Head of caudate nucleus (tissue), 42 donors: ENCODE data around the gene HNRNPF.
"Not testable (repeated sequence)": the region's sequence is repeated elsewhere in the genome, so short reads cannot be mapped to it uniquely, and the experiment has no call there.

Experiments used
- DNase-seq, 42 donors: peaks; one replicate each; pipeline versions ENCODE4 v3.0.0 to v3.0.0-alpha.2; 2020 to 2021; ENCODE audit warnings: mixed read lengths in 7 of 42
- intact Hi-C: fragments of 100-400 bp; cut with DNase I; formaldehyde crosslinking; loops from one replicate; pipeline ENCODE4 v1.15.0; 2022

HNRNPF gene

DNA sequence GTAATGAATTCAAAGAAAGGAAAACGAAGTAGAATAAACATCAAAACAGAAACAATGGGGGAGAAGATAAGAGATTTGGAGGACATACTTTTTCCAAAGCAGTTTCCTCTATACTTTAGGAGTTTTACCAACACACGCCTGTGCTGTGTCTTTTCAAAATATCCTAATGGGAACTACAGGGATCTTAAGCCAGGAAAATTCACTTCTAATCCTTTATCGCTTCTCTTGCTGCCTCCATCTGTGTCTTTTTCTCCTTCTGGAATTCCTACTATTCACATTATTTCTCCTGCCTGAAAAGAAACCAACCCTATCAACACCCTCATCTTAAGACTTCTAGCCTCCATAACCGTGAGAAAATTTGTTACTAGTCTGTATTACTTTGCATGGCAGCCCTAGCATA lies 6.8 kb downstream of the HNRNPF start:
- DNase-seq, result no peak
- intact Hi-C loops, result no loop called here

DNA sequence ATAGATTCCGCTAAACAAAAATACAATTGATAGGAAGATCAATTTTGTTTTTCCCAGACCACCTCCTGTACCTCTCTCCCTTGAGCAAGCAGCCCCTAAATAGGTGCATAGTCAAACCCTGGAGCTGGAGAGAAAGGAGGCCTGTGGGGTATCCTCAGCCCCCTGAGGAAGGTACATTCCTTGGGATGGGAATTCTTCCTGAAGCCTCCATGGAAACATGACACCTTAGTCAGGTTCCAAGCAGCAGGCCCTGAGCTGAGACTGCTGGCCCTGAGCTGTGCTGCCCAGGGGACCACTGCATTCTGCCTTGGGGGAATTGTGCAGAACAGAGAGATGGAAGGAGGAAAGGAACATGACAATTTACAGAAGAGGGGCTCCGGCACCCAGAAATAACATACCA lies 7.4 kb downstream of the HNRNPF start:
- intact Hi-C loops, result no loop called here
- peak in 3 of 42 donors; percentile 9 to 33 (median 22) for DNase-seq

DNA sequence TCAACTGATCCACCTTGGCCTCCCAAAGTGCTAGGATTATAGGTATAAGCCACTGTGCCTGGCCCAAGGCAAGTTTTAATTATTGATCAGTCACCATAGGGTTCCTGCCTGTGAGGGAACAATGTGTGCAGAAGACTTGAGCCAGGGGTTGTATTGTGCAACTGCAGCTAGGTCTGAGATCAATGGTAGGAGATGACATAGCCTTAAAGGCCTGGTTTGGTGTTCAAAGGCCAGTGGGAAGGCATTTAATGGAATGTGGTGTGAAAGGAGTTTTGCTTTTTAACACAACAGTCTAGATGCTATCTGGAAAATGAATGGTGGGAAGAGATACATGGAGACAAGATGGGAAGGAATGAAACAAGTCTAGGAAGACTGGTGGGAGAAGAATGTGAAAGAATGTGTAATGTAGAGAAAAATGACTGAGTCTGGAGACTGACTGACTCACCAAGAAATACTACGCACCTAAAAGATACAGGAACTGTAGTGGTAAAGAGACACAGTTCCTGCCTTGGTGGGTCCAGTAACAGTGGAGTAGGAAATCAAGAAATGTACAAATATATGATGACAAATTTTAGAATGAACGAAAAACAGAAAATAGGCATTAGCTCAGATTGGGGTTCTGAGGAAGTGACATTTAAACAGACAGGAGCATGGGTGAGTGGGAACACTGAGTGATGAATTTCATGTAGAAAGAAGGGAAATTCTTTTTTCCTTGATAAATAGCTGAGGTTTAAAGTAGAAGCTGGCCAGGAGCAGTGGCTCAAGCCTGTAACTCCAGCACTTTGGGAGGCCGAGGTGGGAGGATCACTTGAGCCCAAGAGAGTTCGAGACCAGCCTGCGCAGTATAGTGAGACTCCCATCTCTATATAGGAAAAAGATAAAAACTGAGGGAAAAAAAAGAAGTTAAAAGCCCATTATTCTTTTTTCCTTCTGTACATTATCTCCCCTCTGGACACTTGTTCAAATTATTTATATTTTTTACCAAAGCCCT lies 9.4 kb downstream of the HNRNPF start:
- intact Hi-C loops, result loop anchor here (5.0 kb wide), 1 partner anchor 38 kb away; the partner anchor contains the start of gene ZNF487
- no peak for DNase-seq

DNA sequence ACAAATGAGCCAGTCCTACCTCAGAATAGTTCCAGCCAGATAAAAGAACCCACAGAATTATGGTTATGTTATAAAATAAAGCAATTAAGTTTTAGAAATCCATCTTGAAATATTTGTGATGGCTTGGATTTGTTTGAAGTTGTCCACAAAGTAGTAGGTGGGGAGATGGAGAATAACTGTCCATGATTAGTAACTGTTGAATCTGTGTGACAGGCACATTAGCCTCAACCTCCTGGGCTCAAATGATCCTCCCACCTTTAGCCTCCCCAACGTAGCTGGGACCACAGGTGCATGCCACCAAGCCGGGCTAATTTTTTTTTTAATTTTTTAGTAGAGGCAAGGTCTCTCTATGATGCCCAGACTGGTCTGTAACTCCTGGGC lies 10.1 kb downstream of the HNRNPF start:
- intact Hi-C loops, result loop anchor here (5.0 kb wide), 1 partner anchor 38 kb away; the partner anchor contains the start of gene ZNF487
- no peak for DNase-seq

DNA sequence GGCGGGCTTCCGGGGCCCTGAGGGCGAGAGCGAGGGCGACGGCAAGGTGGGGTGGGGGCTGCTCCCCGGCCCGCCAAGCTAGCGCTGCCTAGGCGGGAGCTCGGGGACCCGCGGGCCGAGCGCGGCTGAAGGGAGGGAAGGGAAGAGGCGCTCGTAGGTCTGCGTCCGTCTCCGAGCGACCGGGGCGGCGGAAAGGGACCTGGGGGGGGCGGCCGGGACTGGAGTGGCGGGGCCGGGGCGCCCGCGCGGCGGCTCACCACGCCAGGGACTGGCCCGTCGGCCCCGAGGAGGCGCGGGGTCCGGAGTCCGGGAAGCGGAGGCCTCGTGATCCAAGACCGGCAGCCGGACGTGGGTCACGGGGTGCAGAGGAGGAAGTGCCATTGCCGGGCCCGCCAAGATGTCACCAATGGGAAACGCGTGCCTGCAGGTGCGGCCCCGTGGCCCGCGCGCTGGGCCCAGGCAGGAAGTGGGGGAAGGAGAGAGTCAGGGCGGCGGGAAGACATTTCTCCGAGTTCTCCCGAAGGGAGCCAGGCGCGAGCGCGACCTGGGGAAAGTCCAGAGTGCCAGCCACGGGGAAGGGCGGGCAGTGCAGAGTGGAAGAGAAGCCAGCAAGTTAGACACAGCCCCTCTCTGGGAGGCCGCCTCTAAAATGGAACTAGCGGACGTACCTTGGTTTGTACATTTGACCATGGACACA lies 11.9 kb downstream of the HNRNPF start:
- peak; percentile 63 to 94 (median 85) for DNase-seq
- intact Hi-C loops, result loop anchor here (5.0 kb wide), 1 partner anchor 40 kb away; the partner anchor contains the start of gene ZNF487

DNA sequence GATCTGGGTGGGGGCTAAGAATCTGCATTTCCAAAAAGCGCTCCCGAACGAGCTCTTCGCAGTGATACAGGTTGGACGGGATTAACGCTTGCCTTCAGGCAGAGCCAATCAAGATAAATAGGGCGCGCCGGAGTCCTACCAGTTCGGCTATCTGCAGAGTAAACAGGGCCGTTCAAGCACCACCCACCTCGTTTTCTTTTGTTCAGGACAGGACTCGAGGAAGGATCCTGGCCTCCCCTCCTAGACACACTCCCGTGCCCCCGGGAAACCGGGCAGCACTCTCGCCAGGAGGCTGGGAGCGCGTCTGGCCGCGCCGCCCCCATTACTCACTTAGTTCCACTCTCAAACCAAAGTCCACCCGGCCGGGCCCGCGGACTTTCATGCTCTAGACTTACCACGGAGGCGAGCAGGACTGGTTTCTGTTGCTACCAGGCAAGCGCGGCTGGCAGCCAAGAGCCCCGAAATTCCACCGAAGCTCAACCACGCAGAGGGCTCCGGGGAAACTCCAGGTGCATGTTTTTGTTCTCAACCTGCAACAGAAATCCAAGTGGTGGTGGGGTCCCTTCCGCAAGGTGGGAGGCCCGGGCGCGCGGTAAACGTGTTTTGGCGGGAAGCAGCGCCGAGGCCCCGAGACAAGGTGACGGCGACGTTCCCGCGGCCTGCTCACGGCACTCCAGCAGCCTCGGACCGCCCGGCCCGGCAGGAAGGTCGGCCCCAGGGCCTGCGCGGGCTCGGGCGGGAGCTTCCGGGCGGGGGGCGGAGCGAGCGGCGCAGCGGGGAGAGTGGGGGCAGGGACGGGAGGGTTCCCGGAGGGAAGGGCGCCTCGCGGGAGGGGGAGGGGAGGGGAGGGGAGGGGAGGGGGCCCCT lies 12.7 kb downstream of the HNRNPF start:
- intact Hi-C loops, result loop anchor here (5.0 kb wide), 1 partner anchor 41 kb away; the partner anchor contains the start of gene ZNF487
- peak; percentile 36 to 93 (median 82) for DNase-seq

DNA sequence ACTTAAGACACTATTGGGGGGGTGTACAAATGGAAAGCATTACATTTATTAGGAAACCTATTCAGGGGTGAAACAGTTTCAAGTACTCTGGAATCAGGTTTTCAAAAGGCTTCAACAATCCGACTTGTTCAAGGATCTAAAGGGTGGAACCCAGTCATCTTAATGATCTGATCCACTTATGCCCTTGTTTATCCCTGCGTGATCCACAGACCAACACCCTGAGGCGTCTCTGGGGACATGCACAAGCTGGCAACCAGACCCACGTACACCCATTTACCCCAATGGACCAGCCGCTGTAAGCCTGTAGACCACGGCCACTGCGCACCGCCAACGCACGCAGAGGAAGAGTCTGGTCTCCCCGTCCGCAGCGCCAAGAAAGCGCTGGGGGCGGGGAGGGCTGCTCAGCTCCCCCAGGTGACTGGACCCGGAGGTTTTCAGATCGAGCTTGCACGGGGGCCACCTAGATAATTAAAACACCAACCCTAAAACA lies 13.4 kb downstream of the HNRNPF start:
- peak in 4 of 42 donors; percentile 16 to 43 (median 22) for DNase-seq
- intact Hi-C loops, result loop anchor here (5.0 kb wide), 1 partner anchor 42 kb away; the partner anchor contains the start of gene ZNF487

DNA sequence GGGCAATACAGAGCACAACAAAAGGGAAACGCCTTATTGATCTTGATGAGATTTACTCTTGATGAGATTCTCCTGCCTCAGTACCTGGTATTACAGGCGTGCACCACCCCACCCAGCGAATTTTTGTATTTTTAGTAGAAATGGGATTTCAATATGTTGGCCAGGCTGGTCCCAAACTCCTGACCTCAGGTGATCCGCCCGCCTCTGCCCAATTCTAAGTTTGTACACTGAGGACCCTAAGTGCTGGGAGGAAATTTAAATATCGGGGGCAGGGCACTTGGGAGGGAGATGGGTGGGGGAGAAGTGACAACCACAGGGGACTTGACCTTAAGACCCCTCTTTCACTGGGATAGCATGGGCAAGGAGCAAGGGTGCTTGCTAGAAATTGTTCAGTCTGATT lies 14.1 kb downstream of the HNRNPF start:
- intact Hi-C loops, result loop anchor here (5.0 kb wide), 1 partner anchor 42 kb away; the partner anchor contains the start of gene ZNF487
- peak in 3 of 42 donors; percentile 8 to 18 (median 8) for DNase-seq

DNA sequence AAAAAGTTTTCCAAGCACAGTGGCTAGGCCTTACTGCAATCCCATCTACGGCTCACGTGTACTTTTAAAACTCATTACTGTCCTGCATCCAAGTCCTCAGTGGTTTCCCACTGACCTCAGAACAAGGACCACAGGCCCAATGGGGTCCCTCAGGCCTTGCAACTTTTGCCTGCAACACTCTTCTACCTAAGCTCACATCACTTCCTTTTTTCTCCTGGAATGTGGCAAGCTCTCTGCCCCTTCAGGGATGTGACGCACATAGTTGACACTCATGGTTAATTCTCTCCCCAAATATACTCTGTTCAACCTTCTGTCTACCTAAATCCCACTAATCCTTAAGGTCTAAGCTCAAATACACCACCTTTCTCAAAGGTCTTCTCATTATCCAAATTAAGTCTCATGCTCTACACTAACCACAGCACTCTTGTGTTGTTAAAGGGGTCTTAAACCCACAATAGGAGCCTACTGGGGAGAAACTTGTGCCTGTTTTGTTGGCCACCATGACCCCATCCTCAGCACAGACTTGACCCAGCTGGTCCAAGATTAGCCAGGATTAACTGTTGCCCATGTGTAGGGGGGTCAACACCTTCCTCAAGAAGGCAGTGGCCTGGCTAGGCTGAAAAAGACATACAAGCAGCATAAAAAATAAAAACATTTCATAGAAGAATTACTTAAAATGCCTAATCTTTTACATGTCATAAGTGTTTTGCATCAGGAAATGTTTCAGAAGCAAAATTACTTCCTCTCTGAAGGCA lies 15.2 kb downstream of the HNRNPF start:
- intact Hi-C loops, result no loop called here
- peak in 2 of 42 donors; percentile 3 to 10 for DNase-seq

DNA sequence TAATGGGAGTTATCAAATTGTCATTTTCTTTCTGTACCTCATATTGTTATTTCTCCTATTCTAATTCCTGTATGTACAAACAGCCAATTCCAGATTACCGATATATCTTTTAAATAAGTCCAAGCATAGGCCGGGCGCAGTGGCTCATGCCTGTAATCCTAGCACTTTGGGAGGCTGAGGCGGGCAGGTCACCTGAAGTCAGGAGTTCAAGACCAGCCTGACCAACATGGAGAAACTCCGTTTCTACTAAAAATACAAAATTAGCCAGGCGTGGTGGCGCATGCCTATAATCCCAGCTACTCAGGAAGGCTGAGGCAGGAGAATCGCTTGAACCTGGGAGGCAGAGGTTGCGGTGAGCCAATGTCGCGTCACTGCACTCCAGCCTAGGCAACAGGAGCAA lies 15.8 kb downstream of the HNRNPF start:
- DNase-seq, result peak in 2 of 42 donors; percentile 5 to 13
- intact Hi-C loops, result not testable (repeated sequence)

DNA sequence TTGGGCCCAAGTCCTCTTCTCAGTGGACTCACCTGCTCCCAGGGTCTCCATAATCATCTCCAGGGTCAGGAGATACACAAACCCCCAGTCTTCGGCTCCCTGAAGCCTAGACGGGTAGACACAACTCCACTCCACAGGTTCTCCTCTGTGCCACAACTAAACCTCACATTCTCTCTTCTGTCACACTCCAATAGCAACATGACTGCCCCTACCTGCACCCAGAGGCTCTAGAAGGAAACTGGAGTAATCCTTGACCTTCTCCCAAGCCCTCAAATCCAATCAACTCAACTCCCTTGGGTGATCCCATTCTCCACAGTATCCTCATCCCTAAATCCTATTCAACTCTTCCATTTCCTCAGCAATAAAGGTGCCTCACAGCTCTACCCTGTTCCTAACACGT lies 16.2 kb downstream of the HNRNPF start:
- DNase-seq, result no peak
- intact Hi-C loops, result no loop called here

DNA sequence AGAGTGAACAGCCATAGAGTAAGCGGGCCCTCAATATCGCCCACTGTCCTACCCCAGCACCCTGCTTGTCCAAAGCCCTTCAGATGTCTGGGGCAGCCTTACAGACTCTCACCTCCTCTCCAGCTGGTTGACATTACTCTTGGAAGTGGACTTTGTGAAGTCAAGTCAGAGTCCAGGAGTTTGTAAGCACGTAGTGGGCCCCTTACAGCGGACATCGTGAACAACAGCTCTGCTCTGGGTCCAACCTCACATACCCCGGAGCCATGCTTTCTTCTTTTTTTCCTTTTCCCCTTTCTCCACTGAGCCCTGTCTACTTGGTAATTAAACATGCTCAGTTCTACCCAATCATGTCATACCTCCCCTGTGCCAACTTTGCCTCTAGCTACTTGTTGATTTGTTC lies 17.5 kb downstream of the HNRNPF start:
- intact Hi-C loops, result no loop called here

DNA sequence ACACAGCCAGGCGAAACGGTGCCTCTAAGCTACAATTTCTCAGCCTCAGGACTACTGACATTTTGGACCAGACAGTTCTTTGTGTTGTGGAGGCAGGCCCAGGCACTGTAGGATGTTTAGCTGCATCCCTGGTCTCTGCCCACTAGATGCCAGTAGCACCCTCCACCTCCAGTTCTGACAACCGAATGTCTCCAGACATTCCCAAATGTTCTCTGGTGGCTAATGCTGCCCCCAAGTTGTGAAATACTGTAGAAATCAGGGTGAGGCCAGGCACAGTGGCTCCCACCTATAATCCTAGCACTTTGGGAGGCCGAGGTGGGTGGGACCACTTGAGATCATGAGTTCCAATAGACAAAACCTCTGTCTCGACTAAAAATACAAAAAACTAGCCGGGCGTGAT lies 18.2 kb downstream of the HNRNPF start:
- peak in 39 of 42 donors; percentile 22 to 83 (median 63) for DNase-seq
- intact Hi-C loops, result no loop called here

More for the DNA sequence above, 17.5 kb downstream of the HNRNPF start:
- DNase-seq, result peak in 3 of 42 donors; percentile 12 to 22 (median 12)

DNA sequence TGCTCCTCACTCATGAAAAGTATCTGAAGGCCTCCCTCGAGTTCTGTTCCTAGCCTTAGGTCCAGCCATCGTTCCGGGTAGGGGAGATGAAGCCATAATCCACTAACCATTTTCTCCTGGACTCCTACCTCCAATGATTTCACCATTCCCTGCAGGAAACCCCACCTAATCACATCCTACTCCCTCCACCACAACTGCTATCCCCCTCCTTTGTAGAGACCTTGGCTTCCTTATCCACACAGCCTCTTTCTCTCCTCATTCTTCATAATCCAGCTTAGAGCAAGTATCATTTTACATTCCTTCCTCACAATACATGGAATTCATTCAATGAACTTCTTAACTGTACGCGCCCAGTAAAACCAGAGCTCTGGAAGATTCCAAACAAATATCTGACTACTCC lies 18.7 kb downstream of the HNRNPF start:
- intact Hi-C loops, result no loop called here
- DNase-seq, result peak in 1 of 42 donors; percentile 26

DNA sequence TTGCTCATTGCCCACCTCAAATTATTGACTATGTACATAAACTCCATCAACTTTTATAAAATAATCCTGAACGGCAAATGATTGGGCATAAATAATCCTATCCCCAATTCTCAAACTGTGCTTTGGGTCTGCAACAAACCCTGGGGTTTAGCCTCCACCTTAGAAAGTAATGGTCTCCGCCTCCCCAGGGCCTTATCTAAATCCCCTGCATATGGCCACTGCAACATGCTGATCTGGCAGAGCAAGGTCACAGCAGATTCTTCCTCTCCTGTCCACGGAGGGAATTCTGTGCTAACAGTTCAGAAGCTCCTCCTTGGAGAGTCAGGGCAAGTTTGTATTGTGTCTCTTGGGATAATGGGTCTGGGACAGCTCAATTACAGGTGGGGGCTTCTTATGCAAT lies 19.1 kb downstream of the HNRNPF start:
- intact Hi-C loops, result no loop called here

DNA sequence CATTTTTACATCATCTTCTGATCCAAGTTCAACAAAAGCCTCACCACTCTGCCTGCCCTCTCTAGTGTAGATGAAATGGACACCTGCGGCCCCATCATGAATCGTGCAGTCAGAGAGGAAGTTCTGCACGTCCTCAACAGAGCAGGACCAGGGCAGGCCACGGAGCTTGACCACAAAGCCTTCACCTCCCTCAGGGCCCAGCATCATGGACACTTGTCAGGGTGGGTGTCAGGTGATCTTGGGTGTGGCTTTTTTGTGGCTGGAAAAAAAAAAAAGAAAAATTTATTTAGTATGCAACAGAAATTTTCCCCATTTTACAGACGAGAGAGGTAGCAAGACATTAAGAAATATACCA lies 21.3 kb downstream of the HNRNPF start:
- intact Hi-C loops, result no loop called here
- peak in 2 of 42 donors; percentile 13 to 30 for DNase-seq

More for the DNA sequence above, 19.1 kb downstream of the HNRNPF start:
- peak in 1 of 42 donors; percentile 8 for DNase-seq

DNA sequence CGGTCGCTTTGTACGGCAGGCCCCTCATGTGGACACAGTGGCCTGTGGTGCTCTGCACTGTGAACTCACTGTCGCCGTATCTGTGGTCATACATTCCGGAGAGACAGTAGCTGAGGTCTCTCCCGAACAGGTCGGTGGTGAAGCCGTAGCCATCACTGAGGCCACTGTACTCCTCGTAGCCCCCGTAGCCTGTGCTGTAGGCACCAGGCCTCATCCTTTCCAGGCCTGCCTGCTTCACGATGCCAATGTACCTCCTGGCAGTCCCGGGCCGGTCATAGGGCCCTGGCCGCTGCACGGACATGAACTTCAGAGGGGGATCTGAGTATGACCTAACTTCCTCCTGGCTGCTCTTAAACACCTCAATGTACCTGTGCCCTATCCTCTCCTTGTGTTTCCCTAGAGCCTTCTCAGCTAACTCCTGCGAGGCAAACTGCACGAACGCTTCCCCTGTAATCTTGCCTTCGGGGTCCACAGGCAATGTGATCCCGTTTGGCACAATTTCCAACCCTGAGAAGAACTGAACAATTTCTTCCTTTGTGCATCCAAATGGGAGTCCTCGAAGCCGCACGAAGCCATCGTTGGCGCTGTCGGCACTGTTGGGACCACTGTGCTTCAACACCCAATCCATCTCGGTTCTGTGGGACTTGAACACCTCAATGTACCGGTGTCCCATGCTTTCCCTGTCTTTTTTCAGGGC lies 21.9 kb downstream of the HNRNPF start:
- peak in 2 of 42 donors; percentile 13 to 31 for DNase-seq

More for the DNA sequence above, 21.9 kb downstream of the HNRNPF start:
- intact Hi-C loops, result no loop called here
